Bronchial epithelial cell (primary cell): ENCODE measurements around the gene LDLRAP1. TPM values are rescaled to one million over a fixed set of nuclear protein-coding genes. Genes with fewer than 3 reads are reported as not detected.

ENCODE experiments used
- DNase-seq: peaks from one replicate; pipeline ENCODE4 v3.0.0-alpha.2; 2010; ENCODE audit warnings: low read depth
- FAIRE-seq: peaks from 2 replicates; lab custom pipeline; 2011; peaks lifted over from hg19 to GRCh38; lab: Jason Lieb, UNC
- H3K27me3 ChIP-seq: 2 replicates; pipeline ENCODE4 v1.5.1; 2011; ENCODE audit warnings: low read length; ENCODE audit not compliant: control insufficient read depth, insufficient read depth
- H3K36me3 ChIP-seq: 2 replicates; pipeline ENCODE4 v1.5.1; 2011; ENCODE audit warnings: low read length; ENCODE audit not compliant: control insufficient read depth, insufficient read depth
- H3K4me3 ChIP-seq: 2 replicates; pipeline ENCODE4 v1.5.1; 2011; ENCODE audit warnings: mild to moderate bottlenecking, low read depth, low read length, control low read depth
- CTCF ChIP-seq: IDR thresholded peaks from 2 replicates; pipeline ENCODE4 v1.5.1; 2011; ENCODE audit warnings: mild to moderate bottlenecking, moderate library complexity, low read length, control low read depth, inconsistent platforms; ENCODE audit not compliant: insufficient read depth, severe bottlenecking
- total RNA-seq: library from RNA; depleted of rRNA; stranded (reverse); fragments of >200 nt; gene quantifications from 2 replicates; pipeline ENCODE4 v1.2.1, GENCODE V29; 2014

The LDLRAP1 gene
- total RNA-seq, 1 donor from 2014 or later: 17.1 TPM

DNA sequence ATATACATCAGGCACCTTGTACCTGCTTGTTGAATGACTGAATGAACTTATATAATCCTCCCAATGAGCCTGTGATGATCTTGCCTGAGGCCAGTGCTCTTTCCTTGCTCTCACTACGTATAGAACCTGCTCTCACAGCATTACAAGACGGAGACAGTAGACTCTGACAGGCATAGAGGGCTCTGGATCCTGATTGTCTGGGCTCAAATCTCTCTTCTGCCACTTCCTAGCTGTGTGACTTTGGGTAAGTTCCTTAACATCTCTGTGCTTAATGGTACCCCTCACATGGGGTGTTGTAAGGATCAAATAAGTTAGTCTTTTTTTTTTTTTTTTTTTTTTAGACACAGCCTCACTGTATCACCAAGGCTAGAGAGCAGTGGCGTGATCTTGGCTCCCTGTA, 69.0 kb downstream of the LDLRAP1 start:
- no peak for TF ChIP-seq CTCF
- DNase-seq (no peak), FAIRE-seq (no peak)
- peaks cover 7% of the 10 kb centered on the region for H3K27me3 ChIP-seq
- H3K4me3 ChIP-seq: no peak overlapping the region
- no peaks in the 10 kb centered on the region for H3K36me3 ChIP-seq

GRCh38 chr1:25613091-25613490, 69.7 kb downstream of the LDLRAP1 start:
- Histone ChIP-seq H3K4me3 (no peak overlapping the region), H3K36me3 (no peaks in the 10 kb centered on the region), H3K27me3 (peaks cover 10% of the 10 kb centered on the region)
- FAIRE-seq (no peak), DNase-seq (no peak)
- TF ChIP-seq CTCF: no peak

DNA sequence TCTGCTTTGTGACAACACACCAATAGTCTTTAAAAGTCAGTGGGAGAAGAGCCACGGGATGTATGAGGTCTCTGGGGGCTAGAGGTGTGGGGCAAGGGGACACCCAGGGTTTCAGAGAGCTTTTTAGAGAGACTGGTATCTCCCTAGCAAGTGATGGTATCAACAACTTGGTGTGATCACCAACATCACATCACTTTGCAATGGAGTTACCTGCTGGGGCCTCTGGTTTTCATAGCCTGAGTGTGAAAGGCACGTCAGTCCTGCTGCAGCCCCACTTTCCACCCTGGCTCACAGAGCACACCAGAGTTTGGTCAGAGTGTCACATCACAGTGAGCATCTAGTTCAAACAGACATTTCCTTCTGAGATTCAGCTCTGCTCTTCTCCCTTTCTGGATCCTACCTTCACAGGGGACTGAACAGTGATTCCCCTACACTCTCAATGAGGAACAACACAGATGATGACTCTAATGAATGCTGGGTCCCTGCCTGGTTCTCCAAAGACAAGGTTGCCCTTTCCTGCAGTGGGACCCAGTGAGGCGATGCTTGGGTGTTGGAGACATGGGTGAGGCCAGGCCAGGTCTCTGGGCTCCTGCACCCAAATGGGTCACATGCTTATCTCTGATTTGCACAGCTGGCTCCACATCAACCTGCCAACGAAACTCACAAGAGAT, 71.2 kb downstream of the LDLRAP1 start:
- no peak for FAIRE-seq
- no peaks in the 10 kb centered on the region for H3K36me3 ChIP-seq
- peaks cover 20% of the 10 kb centered on the region for H3K27me3 ChIP-seq
- no peak for DNase-seq
- no peak overlapping the region for H3K4me3 ChIP-seq
- no peak for TF ChIP-seq CTCF

- Histone ChIP-seq H3K27me3 (peaks cover 18% of the 10 kb centered on the region), H3K4me3 (no peak overlapping the region), H3K36me3 (no peaks in the 10 kb centered on the region)
- no peak for TF ChIP-seq CTCF
- FAIRE-seq (no peak), DNase-seq (no peak)
Observed at GRCh38 chr1:25615172-25615541, 71.8 kb downstream of the LDLRAP1 start.

- FAIRE-seq (no peak), DNase-seq (peak; percentile 5)
- no peak for TF ChIP-seq CTCF
- peaks cover 18% of the 10 kb centered on the region for H3K27me3 ChIP-seq
- H3K36me3 ChIP-seq: no peaks in the 10 kb centered on the region
- no peak overlapping the region for H3K4me3 ChIP-seq
Observed at GRCh38 chr1:25615563-25616094, 72.2 kb downstream of the LDLRAP1 start.
